GM18870 (cell line): Measurements from ENCODE around the gene PLEKHG4.

ENCODE experiments used
- ATAC-seq: cut with Tn5 transposase; IDR thresholded peaks from one replicate; pipeline ENCODE4 v1.9.1; 2021; ENCODE audit warnings: moderate library complexity; ENCODE audit not compliant: unreplicated experiment

Gene PLEKHG4

GRCh38 chr16:67279296-67280089 is at the start of gene PLEKHG4:
TSS of gene PLEKHG4 (plus strand) at chr16:67279532. CDS start at chr16:67280045, 513 bp downstream.
- no peak for ATAC-seq

- ATAC-seq: no peak
Observed at GRCh38 chr16:67229906-67230808, 49.2 kb upstream of the PLEKHG4 start.

- no peak for ATAC-seq
Observed at GRCh38 chr16:67230809-67231660, 48.3 kb upstream of the PLEKHG4 start.

- no peak for ATAC-seq
Observed at GRCh38 chr16:67233596-67233995, 45.7 kb upstream of the PLEKHG4 start.

GRCh38 chr16:67234180-67234597 is 45.1 kb upstream of the PLEKHG4 start:
- no peak for ATAC-seq

- ATAC-seq: no peak
Observed at GRCh38 chr16:67235816-67236562, 43.3 kb upstream of the PLEKHG4 start.

GRCh38 chr16:67236563-67237395 is 42.6 kb upstream of the PLEKHG4 start:
- ATAC-seq: no peak

- ATAC-seq: no peak
Observed at GRCh38 chr16:67237396-67238277, 41.7 kb upstream of the PLEKHG4 start.

- no peak for ATAC-seq
Observed at GRCh38 chr16:67238278-67238575, 41.1 kb upstream of the PLEKHG4 start.

GRCh38 chr16:67238806-67239470 is 40.4 kb upstream of the PLEKHG4 start:
- ATAC-seq: no peak

- ATAC-seq: no peak
Observed at GRCh38 chr16:67240506-67240905, 38.8 kb upstream of the PLEKHG4 start.

- no peak for ATAC-seq
Observed at GRCh38 chr16:67241008-67241900, 38.1 kb upstream of the PLEKHG4 start.

- ATAC-seq: no peak
Observed at GRCh38 chr16:67242138-67242730, 37.1 kb upstream of the PLEKHG4 start.

- no peak for ATAC-seq
Observed at GRCh38 chr16:67243481-67243880, 35.9 kb upstream of the PLEKHG4 start.

GRCh38 chr16:67244387-67245185 is 34.7 kb upstream of the PLEKHG4 start:
- peak; percentile 52 for ATAC-seq

GRCh38 chr16:67245186-67245585 is 34.1 kb upstream of the PLEKHG4 start:
- no peak for ATAC-seq
